Measurements from ENCODE around the gene KCNH2.

KCNH2 gene

DNA sequence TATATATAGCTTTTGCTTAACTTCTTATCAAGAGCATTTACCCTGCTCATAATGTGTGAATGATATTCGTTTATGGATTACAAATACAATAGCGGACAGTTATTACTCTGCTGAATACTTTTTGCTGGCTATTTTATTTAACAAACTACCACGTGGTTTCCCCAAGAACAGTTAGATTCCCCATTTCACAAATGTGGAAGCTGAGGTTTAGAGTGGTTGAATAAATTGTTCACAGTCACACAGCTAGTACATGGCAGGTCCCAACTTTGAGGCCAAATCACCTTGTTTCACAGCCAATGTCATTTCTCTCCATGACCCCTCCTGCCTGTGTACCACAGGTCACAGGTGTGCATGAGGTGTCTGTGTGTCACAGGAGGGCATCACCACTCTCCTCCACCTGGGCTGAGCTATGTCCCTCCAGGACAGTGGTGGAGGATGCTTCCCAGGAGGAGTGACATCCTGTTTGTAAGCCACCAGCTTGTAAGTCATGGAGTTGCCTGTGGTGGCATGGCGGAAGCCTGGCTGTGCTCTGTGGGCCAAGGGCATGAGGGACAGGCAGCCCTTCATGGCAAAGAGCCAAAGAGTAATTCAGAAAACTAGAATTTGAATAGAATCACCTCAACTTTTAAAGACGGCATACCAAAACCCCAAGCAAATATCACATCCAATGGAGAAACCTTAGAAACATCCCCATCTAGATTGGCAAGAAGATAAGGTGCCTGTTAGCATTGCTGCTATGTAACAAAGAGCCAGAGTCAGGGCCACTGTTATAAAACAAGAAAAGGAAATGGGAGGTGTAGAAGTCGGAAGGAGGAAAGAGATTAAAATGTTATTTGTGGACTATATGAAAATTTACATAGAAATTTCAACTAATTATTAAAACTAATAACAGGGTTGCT, 73.9 kb downstream of the KCNH2 start:
- no peak for DNase-seq (ENCODE audit: low read depth)

DNA sequence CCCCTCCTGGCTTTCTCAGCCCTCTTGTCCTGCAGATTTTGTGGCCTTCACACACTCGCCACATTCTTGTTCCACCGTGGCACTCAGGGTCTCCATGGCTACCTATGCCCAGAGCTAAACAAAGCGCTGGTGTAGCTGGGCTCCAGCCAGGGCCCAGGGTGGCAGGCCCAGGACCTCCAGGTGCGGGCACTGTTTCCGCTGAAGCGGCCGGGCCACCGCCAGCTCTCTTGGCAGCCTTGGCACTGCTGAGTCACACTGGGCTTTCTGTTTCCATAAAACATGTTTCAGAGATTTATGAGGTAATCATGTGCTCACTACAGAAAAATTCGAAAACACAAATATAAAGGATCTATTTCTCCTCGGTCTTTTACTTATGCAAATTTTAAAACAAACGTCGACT, 74.5 kb downstream of the KCNH2 start:
- DNase-seq (ENCODE audit: low read depth), result no peak

DNA sequence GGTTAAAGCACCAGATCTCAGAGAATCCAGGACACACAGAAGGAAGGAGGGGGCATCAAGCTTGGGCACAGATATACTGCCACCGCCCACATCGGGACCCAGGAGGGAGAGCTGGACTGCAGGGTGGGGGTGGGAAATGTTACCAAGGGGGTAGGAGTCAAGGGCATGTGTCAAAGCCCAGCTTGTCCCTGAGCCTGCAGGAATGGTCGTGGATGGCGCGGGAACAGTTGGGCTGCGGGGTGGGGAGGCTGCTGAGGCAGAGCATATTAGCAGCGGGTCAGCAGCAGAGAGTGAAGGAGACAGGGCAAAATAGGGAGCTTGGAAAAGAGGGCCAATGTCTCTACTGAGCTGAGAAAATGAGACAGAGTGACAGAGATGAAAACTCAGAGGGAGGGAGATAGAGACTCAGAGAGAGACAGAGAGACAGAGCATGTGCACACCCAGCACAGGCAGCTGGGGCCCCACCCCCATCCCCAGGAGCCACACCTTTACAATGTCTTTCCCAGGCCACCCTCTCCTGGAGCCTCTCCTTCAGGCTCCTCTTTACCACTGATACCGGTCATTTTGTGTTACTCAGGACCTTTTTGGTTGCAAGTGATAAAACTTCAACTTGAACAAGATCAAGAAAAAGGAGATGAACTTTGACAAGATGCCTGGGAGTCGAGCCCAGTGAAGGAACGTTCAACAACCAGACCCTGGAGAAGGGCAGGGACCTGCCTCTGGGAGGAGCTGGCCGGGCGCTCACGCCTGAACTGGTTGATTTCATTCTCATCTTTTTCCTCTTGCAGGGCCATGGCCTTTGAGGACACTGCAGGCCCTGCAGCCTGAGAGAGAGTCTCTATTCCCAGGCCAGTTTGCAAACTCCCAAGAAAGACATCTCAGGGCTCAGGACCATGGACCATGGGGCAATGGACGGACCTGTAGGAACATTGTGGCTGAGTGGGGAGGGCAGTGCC, 75.8 kb downstream of the KCNH2 start:
- DNase-seq (ENCODE audit: low read depth), result no peak

DNA sequence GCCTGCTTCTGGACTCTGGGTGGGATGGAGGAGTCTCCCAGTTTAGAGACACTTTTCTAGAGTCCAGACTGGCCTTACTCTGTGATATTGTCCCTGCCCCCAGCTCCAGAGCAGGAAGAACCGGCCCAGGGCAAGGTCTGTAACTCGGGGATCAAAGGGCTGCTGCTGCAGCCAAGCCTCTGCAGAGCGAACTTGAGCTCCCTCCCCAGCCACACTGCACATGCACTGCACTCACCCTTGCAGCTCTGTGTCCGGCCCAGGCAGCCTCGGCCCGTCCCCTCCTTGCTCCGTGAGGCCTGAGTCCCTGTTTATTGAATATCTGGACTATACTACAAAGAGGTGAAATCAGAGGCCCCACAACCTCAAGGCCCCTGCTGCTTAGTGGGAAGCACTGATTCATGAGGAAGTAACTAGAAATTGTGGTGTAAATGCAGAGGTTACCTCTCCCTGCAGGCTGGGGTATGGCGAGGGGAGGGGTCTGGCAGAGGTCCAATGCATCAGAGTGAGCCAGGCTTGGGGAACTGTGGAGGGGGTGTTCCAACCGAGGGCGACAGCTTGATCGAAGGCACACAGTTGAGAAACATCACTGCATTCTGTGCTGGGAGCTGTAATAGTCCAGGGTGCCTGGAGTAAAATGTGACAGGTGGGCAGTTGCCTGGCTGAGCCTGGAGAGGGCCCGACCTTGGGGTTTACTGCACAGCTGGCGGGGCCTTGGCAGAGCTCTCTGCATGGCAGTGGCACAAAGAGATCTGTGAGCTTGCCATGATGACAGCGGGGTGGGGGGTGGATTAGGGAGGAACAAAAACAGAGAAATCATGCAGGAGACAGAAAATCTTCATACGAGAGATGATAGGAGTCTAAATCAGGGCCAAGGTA, 76.7 kb downstream of the KCNH2 start:
- no peak for DNase-seq (ENCODE audit: low read depth)

DNA sequence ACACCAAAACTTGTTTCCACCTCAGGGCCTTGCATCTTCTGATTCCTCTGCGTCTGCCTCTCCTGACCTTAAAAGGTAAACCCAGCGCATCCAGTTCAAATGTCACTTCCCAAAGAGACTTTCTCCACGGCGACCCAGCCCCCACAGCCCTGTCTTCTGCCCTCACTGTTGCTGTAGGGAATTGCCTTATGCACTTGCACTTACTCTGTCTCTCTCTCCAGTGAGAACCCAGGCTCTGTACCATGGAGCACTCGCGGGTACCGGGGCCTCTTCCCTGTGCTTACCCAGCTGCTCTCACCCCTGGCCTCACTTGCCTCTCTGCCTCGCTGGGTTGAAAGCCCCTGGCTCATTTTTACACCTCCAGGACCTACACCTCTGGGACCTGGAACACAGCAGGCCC, 77.4 kb downstream of the KCNH2 start:
- no peak for DNase-seq (ENCODE audit: low read depth)

DNA sequence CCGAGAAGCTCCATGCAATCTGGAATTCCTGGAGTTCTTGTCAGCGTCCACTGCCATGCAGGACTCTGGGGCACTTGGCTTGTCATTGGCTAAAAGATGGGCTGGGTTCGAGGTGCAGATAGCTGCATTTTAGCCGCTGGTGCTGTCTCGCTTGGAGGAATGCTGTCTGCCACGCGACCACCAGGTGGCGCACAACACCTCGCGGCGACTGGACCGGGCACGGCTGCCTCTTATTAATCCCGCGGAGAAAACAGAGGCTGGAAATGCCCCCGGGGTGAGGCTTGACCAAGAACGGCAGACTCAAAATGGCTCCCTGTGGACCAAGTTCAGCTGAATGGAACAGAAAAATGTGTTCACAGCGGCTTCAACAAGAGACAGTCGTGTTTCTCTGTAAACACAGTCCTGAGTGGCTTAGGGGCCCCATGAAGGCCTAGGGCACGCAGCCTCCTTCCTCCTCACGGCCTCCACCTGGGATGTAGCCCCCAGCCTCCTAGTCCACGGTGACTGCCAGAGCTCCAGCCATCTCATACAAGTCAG, 79.6 kb downstream of the KCNH2 start:
- DNase-seq (ENCODE audit: low read depth), result no peak

DNA sequence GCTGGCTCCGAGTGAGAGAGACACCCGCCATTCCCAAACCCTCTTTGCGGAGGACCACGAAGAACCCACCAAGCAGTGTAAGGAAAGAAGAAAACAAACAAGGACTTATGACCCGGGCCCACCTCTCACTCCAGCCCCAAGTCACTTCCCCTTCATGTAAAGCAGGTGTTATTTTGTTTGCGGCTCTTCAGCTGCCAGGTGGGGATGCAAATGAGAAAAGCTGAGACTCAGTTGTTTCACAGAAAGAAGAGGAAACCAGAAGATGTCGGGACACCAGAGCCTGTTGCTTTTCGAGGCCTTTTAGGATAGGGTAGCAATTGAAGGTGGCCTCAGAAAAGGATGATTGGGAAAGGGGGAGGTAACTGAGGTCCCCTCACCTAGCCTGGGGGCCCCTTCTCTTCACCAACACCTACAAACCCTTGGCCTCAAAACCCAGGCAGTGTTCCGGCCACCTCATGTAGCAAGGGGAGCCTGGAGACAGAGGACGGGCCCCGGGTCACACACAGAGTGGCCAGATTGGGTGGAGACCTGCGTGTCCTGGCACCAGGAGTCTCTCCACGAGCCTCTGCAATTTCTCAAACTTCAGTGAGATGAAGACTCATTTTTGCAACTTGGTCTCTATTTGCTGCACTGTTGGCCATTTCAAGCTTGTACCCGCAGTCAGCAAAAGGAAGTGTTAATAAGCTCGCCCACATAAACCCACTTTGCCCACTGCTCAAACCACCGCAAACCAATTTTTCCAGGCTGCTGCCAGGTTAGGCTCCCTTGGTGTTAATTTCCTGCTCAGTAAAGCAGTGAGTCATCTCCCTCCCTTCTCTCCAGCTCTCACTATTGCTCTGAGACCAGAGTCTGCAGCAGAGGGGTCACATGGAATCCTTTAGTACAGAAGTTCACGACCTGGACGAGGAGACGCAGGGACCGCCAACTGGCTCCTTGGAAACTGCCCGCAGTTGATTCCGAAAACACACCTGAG, 80.3 kb downstream of the KCNH2 start:
- no peak for DNase-seq (ENCODE audit: low read depth)

DNA sequence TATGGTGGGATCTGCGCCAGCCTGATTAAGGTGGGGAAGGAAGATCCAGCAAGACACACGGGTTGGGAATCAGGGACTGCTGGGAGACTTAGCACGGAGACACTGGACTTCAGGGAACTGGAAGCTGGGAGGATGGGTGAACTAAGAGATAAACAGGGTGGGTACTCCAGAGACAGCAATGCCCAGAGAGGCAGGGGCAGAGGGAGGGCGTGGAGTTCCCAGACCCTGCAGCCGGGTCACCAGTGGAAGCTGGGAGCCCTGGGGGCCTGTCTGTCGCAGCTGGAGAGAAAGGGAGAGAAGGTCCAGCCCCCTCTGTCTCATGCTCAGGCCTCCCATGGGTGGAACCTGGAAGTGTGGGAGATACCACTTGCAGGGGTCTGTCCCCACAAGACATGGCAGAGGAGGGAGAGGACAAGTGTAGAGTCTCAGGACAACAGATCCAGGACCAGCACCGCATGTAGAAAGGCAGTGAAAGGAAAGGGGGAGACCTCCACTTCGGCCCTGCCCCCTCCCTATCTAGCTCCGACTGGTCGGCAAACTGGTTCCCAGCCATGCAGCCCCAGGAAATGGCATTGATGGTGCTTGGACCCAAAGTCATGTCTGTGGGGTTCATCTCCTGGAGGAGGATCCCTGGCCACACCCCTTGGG, 81.4 kb downstream of the KCNH2 start:
- DNase-seq (ENCODE audit: low read depth), result no peak

DNA sequence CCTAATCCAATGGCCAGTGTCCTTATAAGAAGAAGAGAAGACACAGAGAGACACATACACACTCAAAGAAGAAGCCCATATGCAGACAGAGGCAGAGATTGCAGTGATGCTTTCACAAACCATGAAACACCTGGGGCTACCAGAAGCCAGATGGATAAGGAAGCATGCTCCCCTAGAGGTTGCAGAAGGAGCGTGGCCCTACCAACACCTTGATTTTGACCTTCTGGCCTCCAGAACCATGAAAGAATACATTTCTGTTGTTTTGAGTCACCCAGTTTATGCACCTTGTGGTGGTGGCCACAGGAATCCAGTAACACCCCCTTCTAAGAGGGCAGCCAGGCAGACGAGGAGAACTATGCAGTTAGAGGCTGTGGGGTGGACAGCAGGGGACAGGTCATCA, 82.3 kb downstream of the KCNH2 start:
- no peak for DNase-seq (ENCODE audit: low read depth)

All from HS-27A (cell line).